Activated CD8-positive, alpha-beta memory T cell treated with anti-CD3 and anti-CD28 coated beads for 4 hours (primary cell): ENCODE data around the gene TPRG1.

ENCODE experiments used
- DNase-seq, 2 donors: peaks; one replicate each; pipeline ENCODE4 v3.0.0-alpha.2; 2020; ENCODE audit warnings: low read depth in 2 of 2

The TPRG1 gene

GRCh38 chr3:189229196-189229828, 57.5 kb downstream of the TPRG1 start:
- DNase-seq, result no peak

- no peak for DNase-seq
Observed at GRCh38 chr3:189232790-189233189, 61.0 kb downstream of the TPRG1 start.

- DNase-seq, result no peak
Observed at GRCh38 chr3:189233225-189233858, 61.6 kb downstream of the TPRG1 start.

DNA sequence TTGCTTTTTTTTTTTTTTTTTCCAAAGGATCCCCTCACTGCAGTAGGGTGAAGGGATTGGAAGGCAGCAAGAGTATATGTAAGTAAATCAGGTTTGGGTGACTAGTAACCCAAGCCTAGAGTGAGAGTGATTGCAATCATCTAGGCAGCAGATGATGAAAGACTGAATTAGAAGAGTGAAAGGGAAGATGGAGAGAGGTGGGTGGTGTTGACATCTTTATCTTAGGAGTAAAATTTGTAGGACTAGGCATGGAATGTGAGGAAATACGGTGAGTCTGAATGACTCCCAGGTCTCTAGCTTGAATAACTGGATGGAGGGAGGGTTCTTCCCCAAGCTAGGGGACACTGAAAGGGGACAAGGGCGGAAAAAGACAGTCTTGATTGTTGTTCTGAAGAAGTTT, 63.4 kb downstream of the TPRG1 start:
- no peak for DNase-seq

DNA sequence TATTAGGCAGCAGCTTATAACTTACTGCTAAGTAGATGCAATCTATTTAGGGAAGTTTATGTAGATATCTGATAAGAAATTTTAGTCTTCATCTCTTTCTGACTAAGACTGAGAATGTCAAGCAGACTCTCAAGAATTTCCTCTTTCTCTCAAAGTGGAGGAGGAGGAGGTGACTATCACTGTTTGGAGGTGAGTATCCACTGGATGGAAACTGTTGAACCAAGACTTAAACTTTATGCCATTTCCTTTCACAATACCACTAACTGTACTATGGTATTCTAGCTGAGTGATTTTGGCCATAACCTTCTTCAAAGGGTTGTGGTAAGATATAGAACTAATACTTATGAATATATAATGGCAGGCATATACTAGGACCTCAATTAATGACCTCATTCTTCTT, 64.6 kb downstream of the TPRG1 start:
- DNase-seq, result no peak

- no peak for DNase-seq
Observed at GRCh38 chr3:189237526-189237925, 65.8 kb downstream of the TPRG1 start.

- DNase-seq, result no peak
Observed at GRCh38 chr3:189238071-189238470, 66.3 kb downstream of the TPRG1 start.

- no peak for DNase-seq
Observed at GRCh38 chr3:189239616-189240015, 67.8 kb downstream of the TPRG1 start.

DNA sequence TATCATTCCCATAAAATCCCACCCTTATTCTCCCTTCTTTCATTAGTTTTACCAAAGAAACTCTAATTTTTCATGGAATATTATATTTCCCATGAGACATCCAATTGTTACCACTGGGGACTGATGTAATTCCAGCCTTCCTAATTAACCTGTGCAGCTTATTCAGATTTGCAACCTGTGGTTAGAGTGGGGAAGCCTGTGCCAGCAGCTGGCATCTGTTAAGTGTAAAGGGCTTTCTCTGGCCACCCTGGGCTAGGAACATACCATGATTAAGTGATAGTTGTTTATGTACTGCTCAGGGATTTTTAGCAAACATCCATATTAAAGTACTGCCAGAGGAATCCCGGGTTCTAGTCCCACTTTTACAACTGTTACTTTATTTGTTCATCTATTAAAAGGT, 78.2 kb downstream of the TPRG1 start:
- DNase-seq, result no peak

DNA sequence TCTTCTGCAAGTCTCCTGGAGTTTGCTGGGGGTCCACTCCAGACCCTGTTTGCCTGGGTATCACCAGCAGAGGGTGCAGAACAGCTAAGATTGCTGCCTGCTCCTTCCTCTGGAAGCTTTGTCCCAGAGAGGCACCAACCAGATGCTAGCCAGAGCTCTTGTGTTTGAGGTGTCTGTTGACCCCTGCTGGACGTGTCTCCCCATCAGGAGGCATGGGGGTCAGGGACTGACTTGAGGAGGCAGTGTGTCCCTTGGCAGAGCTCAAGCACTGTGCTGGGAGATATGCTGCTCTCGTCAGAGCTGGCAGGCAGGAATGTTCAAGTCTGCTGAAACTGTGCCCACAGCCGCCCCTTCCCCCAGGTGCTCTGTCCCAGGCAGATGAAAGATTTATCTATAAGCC, 86.5 kb downstream of the TPRG1 start:
- no peak for DNase-seq

DNA sequence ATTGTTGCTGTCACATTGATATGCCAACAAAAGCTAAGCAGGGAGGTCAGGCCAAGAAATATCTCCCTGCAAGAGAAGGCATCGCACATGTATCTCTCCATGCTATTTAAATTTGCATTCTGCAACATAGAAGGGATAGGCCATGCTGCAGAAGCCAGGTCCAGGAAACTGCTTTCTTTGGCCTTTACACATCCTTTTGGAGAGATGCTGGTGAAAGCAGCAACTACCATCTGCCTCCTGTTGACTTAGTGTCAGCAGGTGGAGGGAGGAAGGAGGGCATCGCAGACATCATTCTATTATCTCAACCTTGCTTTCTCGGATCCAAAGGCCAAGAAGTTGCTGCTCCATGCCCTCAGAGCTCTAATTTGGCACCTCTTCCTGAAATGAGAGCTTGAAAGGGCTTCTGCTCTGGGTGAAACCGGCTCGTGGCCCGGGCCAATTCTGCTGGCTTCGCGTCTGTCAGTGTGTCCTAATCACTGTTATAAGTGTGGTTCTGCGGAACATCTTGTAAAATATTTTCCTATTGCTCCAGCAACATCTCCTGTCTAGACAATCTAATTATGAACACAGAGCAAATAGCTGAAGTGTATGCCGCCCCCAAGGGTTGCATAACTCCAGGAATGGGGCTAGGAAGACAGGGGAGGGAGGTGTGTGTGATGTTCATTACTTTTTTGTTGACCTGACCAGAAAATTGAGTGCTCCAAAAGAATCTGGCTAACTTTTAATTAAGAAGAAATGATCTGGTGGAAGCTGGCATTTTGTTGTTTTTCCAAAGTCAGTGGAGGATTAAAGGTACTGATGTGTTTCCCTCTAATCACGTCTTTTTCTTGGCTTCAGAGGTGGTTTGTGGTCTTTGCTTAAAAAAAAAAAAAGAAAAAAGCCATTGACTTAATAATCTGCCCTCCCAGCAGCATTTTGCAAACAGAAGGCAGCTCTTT, 89.1 kb downstream of the TPRG1 start:
- DNase-seq, result no peak

DNA sequence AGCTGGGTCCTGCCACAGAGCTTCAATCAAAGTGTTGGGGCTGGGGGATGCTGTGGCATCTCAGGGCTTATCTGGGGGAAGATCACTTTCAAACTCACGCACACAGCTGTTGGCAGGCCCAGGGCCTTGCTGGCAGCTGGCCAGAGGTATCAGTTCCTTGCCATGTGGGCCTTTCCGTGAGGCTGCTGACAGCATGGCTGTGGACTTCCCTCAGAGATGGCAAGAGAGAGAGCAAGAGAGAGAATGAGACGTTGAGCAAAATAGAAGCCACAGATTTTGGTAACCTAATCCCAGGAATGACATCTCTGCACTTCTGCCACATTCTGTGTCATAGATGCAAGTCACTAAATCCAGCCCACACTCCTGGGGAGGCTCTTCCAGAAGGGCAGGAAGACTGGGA, 91.0 kb downstream of the TPRG1 start:
- no peak for DNase-seq

GRCh38 chr3:189267981-189268613, 96.3 kb downstream of the TPRG1 start:
- DNase-seq, result no peak

DNA sequence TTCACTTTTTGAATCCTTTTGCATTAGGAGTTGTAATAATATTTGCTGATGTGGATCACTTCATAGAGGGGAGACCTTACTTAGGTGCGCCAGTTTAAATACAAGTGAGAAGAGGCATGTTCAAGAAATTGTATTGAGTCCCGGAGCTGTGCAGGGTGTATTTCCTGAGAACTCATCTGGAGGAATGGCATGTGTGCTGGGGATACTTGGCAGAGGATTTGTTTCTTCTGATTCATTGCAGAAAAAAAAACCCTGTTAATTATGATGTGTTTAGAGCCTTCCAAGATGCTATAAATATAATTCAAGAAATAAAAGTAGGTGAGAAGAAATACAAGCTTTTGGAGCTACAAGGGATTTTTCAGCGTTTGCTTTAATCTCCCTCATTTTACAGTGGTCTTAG, 97.6 kb downstream of the TPRG1 start:
- DNase-seq, result no peak

- DNase-seq, result peak in 1 of 2 donors; percentile 12
Observed at GRCh38 chr3:189270248-189270832, 98.6 kb downstream of the TPRG1 start.

DNA sequence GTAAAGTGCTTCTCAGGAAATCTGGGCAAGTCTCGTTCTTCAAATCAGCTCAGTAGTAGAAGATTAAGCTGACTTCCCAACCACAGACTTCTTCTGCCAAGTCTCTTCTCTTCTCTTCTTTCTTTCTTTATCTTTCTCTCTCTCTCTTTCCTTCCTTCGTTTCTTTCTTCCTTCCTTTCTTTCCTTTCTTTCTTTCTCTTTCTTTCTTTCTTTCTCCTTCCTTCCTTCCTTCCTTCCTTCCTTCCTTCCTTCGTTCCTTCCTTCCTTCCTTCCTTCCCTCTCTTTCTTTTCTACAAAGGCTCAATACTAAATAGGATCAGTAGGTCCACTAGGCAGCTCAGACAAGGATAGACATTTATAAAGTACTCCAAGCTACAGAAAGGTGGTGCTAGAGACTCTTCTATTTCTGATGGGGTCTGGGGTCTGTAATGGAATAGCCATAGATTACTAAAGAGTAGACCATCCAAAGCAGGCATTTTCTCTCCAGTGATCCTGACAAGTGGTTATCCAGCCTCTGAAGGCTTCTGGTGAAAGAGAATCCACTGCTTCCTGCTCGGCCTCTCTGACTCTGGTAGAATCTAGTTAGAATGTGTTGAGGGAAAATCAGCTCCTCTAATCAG, 100.8 kb downstream of the TPRG1 start:
- no peak for DNase-seq

DNA sequence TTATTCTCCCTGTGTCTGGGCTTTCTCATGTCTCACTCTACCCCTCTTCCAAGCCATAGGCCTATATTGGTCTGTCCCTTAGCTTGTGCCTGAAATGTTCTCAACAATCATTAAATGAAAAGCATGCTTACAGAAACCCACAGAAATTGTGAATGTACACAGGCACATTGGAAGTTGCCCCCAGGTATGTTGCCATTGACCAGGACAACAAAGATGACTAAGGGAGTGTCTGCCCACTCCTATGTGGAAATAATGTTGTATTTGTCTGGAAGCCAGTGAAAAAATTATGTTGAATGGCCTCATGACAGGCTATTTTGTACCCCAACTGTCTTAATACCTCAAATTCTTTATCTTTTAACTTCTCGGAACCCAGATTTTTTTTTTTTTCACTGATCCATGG, 102.0 kb downstream of the TPRG1 start:
- DNase-seq, result no peak

GRCh38 chr3:189275182-189275581, 103.4 kb downstream of the TPRG1 start:
- no peak for DNase-seq

DNA sequence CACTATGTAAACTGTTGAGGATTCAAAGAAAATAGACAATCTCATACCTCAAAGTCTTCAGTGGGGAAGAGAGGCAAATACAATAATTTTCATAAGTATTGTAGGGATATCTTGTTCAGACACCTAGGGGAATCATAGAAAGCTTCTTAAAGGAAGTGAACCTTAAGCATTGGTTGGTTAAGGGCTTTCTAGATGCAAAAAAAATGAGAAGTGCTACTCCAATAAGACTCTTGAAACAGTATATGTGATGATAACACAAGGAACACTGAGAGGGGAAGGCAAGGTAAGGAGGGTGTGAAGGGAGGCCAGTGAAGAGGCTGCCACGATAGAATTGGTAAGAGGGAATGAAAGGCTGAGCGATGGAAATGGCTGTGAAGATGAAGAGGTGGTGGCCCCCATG, 104.1 kb downstream of the TPRG1 start:
- no peak for DNase-seq

- no peak for DNase-seq
Observed at GRCh38 chr3:189276444-189277219, 104.9 kb downstream of the TPRG1 start.

DNA sequence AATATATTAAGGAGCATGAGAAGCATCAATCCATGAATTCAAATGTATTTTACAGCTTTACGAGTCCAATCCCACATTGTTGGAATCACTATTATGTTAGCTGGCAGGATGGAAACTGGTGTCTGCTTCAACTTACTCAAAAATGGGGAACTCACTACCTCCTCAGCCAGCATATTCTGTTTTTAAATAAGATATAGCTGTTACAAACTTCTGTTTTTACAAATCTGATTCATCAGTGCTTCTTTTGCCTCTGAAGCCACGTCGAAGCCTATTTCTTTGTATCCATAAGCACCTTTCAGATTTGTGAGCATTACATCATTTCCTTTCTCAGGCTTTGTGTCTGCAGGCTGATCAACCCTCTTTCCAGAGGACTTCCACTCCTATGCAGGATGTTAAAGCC, 105.9 kb downstream of the TPRG1 start:
- DNase-seq, result no peak
